MM.1S (cell line): ENCODE data around the gene DGKI.

Experiments
- DNase-seq: peaks from one replicate; pipeline ENCODE4 v3.0.0-alpha.2; 2015
- H2AFZ ChIP-seq: fragments of 300-600 bp; sonication (generic); 2 replicates; pipeline ENCODE4 v1.6.0; 2016; ENCODE audit warnings: antibody characterized with exemption, low read length
- H3F3A ChIP-seq: fragments of 300-600 bp; sonication (generic); 2 replicates; pipeline ENCODE4 v1.6.1; 2016; ENCODE audit warnings: mild to moderate bottlenecking, antibody characterized with exemption, low read length, moderate library complexity, mixed read lengths; ENCODE audit not compliant: insufficient read depth
- H3K27ac ChIP-seq: fragments of 300-600 bp; sonication (generic); 2 replicates; pipeline ENCODE4 v1.5.1; 2016; ENCODE audit warnings: mild to moderate bottlenecking, low read length
- H3K27me3 ChIP-seq: fragments of 300-600 bp; sonication (generic); replicated peaks from 2 replicates; pipeline ENCODE4 v1.6.0; 2016; ENCODE audit warnings: low read length; ENCODE audit not compliant: insufficient read depth
- H3K36me3 ChIP-seq: fragments of 300-600 bp; sonication (generic); replicated peaks from 2 replicates; pipeline ENCODE4 v1.6.1; 2016; ENCODE audit warnings: mild to moderate bottlenecking, low read length, mixed read lengths; ENCODE audit not compliant: insufficient read depth
- H3K4me1 ChIP-seq: fragments of 300-600 bp; sonication (generic); 2 replicates; pipeline ENCODE4 v1.6.1; 2016; ENCODE audit warnings: low read length, mixed read lengths
- H3K4me2 ChIP-seq: fragments of 300-600 bp; sonication (generic); 2 replicates; pipeline ENCODE4 v1.6.0; 2016; ENCODE audit warnings: low read depth, low read length
- H3K4me3 ChIP-seq: fragments of 300-600 bp; sonication (generic); 2 replicates; pipeline ENCODE4 v1.5.1; 2016; ENCODE audit warnings: low read length, mixed read lengths
- H3K79me2 ChIP-seq: fragments of 300-600 bp; sonication (generic); 2 replicates; pipeline ENCODE4 v1.6.1; 2016; ENCODE audit warnings: mixed run types, low read length, mixed read lengths
- H3K9ac ChIP-seq: fragments of 300-600 bp; sonication (generic); 2 replicates; pipeline ENCODE4 v1.6.1; 2016; ENCODE audit warnings: low read length, mixed read lengths
- H3K9me2 ChIP-seq: fragments of 300-600 bp; sonication (generic); replicated peaks from 2 replicates; pipeline ENCODE4 v1.6.1; 2016; ENCODE audit warnings: mild to moderate bottlenecking, low read length, mixed read lengths; ENCODE audit not compliant: insufficient read depth
- H3K9me3 ChIP-seq: fragments of 300-600 bp; sonication (generic); replicated peaks from 2 replicates; pipeline ENCODE4 v1.6.1; 2016; ENCODE audit warnings: mild to moderate bottlenecking, low read length, mixed read lengths; ENCODE audit not compliant: insufficient read depth
- H4K20me1 ChIP-seq: fragments of 300-600 bp; sonication (generic); 2 replicates; pipeline ENCODE4 v1.6.1; 2016; ENCODE audit warnings: mild to moderate bottlenecking, low read length, moderate library complexity, mixed read lengths; ENCODE audit not compliant: insufficient read depth
- CTCF ChIP-seq: fragments of 300-600 bp; sonication (generic); IDR thresholded peaks from 2 replicates; pipeline ENCODE4 v1.5.1; 2016; ENCODE audit warnings: antibody characterized with exemption, low read length, mixed read lengths
- EZH2 ChIP-seq: fragments of 300-600 bp; sonication (generic); optimal IDR thresholded peaks from 2 replicates; pipeline ENCODE3; 2017; ENCODE audit warnings: low read depth, mild to moderate bottlenecking, antibody characterized with exemption, low read length, mixed read lengths
- EZH2phosphoT487 ChIP-seq: fragments of 300-600 bp; sonication (generic); IDR thresholded peaks from 2 replicates; pipeline ENCODE4 v1.6.1; 2018; ENCODE audit warnings: antibody characterized with exemption, low read length

DGKI gene

GRCh38 chr7:137836541-137836940 is 10.2 kb downstream of the DGKI start:
- H3K4me2 ChIP-seq: no peak overlapping the region
- no peaks in the 10 kb centered on the region for H3K4me1 ChIP-seq
- H3F3A ChIP-seq: no peaks in the 10 kb centered on the region
- H3K27ac ChIP-seq: no peak overlapping the region
- H3K79me2 ChIP-seq: no peaks in the 10 kb centered on the region
- H3K9ac ChIP-seq: no peak overlapping the region
- H3K9me2 ChIP-seq: no peaks in the 10 kb centered on the region
- H3K9me3 ChIP-seq: no peaks in the 10 kb centered on the region
- no peak overlapping the region for H3K4me3 ChIP-seq
- TF ChIP-seq EZH2phosphoT487 (no peak), CTCF (no peak), EZH2 (no peak)
- H2AFZ ChIP-seq: no peak overlapping the region
- no peaks in the 10 kb centered on the region for H4K20me1 ChIP-seq
- DNase-seq: no peak
- no peaks in the 10 kb centered on the region for H3K36me3 ChIP-seq
- no peaks in the 10 kb centered on the region for H3K27me3 ChIP-seq

GRCh38 chr7:137836113-137836509 is 10.7 kb downstream of the DGKI start:
- Histone ChIP-seq H3K4me2 (no peak overlapping the region), H3K9me2 (no peaks in the 10 kb centered on the region), H3F3A (no peaks in the 10 kb centered on the region), H3K9me3 (no peaks in the 10 kb centered on the region), H3K4me3 (no peak overlapping the region), H3K27me3 (no peaks in the 10 kb centered on the region), H4K20me1 (no peaks in the 10 kb centered on the region), H3K4me1 (no peaks in the 10 kb centered on the region), H3K79me2 (no peaks in the 10 kb centered on the region), H3K27ac (no peak overlapping the region), H2AFZ (no peak overlapping the region), H3K9ac (no peak overlapping the region), H3K36me3 (no peaks in the 10 kb centered on the region)
- DNase-seq: no peak
- TF ChIP-seq CTCF: no peak
- TF ChIP-seq EZH2phosphoT487: no peak
- TF ChIP-seq EZH2: no peak

- Histone ChIP-seq H3F3A (no peaks in the 10 kb centered on the region), H4K20me1 (no peaks in the 10 kb centered on the region), H3K4me2 (no peak overlapping the region), H3K4me1 (no peaks in the 10 kb centered on the region), H3K9me3 (no peaks in the 10 kb centered on the region), H3K27ac (no peak overlapping the region), H3K36me3 (no peaks in the 10 kb centered on the region), H3K9ac (no peak overlapping the region), H3K4me3 (no peak overlapping the region), H3K9me2 (no peaks in the 10 kb centered on the region), H3K79me2 (no peaks in the 10 kb centered on the region), H3K27me3 (no peaks in the 10 kb centered on the region), H2AFZ (no peak overlapping the region)
- no peak for DNase-seq
- TF ChIP-seq CTCF: no peak
- no peak for TF ChIP-seq EZH2
- no peak for TF ChIP-seq EZH2phosphoT487
Measured at GRCh38 chr7:137835486-137836112, 11.2 kb downstream of the DGKI start.
